HG03175 (cell line): Measurements from ENCODE around the gene CCDC40.

ENCODE experiments used
- ATAC-seq: cut with Tn5 transposase; IDR thresholded peaks from one replicate; pipeline ENCODE4 v1.9.1; 2021; ENCODE audit warnings: mild to moderate bottlenecking, moderate library complexity; ENCODE audit not compliant: unreplicated experiment

CCDC40 gene

GRCh38 chr17:80111702-80112470 is 75.4 kb downstream of the CCDC40 start:
- no peak for ATAC-seq

- ATAC-seq = no peak
Measured at GRCh38 chr17:80112471-80113032, 76.1 kb downstream of the CCDC40 start.

DNA sequence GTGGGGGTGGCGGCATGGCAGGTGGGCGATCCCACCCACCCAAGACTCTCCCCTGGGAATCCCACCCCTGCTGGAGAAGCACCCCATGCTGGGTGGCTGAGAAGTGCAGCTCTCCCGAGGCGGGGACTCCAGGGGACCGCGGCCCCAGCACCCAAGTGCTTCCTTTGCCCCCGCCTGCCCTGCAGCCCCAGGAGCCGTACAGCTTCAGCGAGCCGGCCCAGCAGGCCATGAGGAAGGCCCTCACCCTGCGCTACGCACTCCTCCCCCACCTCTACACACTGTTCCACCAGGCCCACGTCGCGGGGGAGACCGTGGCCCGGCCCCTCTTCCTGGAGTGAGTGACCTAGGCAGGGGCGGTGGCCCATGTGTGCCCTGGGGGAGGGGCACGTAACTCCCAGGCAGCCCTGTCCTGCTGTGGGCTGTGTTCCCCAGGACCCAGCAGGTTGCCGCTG is 76.6 kb downstream of the CCDC40 start:
- no peak for ATAC-seq

DNA sequence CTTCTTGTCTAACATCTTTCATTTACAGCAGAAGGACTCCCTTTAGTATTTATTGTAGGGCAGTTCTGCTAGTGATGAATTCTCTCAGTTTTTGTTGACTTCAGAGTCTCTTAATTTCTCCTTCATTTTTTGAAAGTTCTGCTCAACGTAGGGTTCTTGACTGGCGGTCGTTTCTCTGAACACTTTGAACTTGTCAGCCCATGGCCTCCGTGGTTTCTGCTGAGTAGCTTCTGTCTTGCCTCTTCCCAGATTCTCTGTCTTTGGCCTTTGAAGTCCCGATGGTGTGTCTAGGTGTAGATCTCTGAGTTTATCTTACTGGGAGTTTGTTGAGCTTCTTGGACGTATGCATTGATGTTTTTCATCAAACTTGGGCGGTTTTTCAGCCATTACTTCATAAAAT is 78.3 kb downstream of the CCDC40 start:
- ATAC-seq = no peak

- ATAC-seq = no peak
Measured at GRCh38 chr17:80115159-80115558, 78.7 kb downstream of the CCDC40 start.

- ATAC-seq = no peak
Measured at GRCh38 chr17:80116276-80116920, 80.0 kb downstream of the CCDC40 start.

DNA sequence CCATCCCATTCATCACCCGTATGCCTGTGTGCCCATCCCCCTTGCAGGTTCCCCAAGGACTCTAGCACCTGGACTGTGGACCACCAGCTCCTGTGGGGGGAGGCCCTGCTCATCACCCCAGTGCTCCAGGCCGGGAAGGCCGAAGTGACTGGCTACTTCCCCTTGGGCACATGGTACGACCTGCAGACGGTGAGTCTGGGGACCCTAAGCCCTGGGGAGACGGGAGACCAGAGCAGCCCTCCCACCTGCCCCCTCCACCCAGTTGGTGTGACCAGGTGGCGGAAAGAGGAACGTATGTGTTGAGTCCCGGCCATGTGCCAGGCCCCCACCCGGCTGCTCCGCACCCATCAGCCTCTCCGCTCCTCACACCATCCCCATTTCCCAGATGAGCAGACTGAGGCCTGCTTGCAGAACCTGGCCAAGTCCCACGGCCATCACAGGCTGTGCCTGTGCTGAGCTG is 80.5 kb downstream of the CCDC40 start:
- ATAC-seq = no peak

- ATAC-seq = no peak
Measured at GRCh38 chr17:80117491-80118401, 81.3 kb downstream of the CCDC40 start.

- ATAC-seq = no peak
Measured at GRCh38 chr17:80118601-80119270, 82.3 kb downstream of the CCDC40 start.

DNA sequence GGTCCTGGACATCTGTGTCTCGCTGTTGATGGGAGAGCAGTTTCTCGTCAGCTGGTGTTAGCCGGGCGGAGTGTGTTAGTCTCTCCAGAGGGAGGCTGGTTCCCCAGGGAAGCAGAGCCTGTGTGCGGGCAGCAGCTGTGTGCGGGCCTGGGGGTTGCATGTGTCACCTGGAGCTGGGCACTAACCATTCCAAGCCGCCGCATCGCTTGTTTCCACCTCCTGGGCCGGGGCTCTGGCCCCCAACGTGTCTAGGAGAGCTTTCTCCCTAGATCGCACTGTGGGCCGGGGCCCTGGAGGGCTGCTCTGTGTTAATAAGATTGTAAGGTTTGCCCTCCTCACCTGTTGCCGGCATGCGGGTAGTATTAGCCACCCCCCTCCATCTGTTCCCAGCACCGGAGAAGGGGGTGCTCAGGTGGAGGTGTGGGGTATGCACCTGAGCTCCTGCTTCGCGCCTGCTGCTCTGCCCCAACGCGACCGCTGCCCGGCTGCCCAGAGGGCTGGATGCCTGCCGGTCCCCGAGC is 82.9 kb downstream of the CCDC40 start:
- no peak for ATAC-seq

GRCh38 chr17:80119839-80120238 is 83.4 kb downstream of the CCDC40 start:
- ATAC-seq = no peak

GRCh38 chr17:80122026-80122575 is 85.7 kb downstream of the CCDC40 start:
- no peak for ATAC-seq

DNA sequence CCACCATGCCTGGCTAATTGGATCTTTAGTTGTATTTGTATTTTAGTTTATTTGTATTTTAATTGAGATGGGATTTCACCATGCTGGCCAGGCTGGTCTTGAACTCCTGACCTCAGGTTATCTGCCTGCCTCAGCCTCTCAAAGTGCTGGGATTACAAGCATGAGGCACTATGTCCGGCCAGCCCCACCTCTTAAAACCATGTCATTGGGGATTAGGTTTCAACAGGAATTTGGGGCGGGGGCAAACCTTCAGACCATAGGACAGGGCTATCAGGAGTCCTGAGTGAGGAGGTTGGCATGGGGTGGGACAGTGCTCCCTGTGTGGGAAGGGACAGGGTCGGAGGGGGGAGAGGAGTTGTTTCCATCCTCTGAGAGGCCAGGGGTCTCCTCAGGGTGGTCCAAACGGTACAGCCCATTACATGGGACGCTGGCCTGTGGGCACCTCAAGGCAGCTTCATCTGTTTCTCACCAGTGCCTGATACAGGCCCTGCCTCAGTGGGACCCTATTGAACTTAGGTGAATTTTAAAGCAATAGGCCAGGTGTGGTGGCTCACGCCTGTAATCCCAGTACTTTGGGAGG is 86.6 kb downstream of the CCDC40 start:
- no peak for ATAC-seq

DNA sequence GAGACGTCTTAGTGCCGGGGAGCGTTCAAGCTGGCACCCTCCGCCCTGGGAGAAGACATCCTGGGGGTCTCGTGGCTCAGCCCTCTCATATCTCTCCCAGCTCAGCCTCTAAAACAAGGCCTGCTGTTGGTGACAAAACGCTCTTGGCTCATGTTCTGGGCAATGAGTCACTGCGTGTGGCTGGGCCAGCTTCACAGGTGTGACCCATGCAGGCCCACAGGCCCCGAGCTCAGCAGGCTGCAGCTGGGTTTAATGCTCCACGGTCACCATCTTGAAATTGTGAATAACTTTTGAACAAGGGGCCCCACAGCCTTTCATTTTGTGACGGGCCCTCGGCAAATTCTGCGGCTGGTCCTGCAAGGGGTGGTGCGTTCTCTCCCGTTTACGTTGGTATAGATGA is 87.3 kb downstream of the CCDC40 start:
- ATAC-seq = no peak

DNA sequence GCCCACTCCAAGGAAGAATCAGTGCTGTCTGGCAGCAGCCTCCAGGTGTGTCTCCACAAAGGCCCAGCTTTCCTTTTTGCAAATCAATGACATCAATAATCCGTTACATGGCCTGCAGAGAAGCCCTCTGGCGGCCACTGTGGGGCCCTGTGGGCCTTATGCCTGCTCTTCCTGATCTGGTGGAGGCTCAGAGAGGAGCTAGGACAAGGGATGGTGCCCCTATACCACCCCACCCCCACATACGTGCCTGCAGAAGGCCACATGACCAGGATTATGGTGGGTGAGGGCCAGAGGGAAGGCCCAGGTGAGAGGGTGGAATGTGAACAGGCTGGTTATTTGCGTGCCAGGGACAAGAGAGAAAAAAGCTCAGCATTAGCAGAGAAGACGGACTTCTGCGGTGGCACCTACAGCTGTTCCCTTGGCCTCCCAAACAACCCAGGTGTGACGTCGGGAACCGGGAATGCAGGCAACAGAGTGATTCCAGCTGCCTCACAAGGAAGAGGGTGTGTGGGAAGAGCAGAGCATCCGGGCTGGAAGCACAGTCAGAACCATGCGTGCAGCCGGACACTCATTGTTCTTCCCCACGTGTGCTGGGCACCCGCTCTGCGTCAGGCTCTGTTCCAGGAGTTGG is 88.0 kb downstream of the CCDC40 start:
- no peak for ATAC-seq

DNA sequence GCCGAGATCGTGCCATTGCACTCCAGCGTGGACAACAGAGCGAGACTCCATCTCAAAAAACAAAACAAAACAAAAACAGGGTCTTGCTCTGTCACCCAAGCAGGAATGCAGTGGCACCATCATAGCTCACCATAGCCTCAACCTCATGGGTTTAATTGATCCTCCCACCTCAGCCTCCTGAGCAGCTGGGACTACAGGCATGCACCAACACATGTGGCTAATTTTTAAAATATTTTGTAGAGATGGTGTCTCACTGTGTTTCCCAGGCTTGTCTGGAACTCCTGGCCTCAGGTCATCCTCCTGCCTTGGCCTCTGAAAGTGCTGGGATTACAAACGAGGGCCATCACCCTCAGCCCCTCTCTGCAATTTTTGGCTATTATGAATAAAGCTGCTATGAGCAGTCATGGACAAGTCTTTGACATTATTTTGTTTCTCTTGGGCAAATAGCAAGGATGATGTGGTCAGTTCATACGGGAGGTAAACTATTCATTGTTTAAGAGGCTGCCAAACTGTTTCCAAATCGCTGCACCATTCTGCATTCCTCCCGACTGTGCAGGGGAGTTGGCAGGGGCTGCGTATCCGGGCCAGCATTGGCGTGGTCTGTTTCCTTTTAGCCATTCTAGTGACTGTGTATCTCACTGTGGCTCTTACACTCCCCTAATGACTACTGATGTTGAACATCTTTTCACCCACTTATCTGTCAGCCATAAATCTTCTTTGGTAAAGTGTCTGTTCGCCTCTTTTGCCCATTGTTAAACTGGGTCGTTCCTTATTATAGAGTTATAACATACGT is 89.4 kb downstream of the CCDC40 start:
- no peak for ATAC-seq

DNA sequence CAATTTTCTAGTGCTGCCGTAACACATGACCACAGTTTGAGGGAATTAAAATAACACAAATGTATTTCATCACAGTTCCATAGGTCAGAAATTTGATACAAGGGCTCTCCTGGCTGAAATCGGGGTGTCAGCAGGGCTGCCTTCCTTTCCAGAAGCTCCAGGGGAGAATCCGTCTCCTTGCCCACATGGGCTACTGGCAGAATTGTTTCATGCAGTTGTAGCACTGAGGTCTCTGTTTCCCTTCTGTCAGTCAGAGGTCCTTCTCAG is 89.9 kb downstream of the CCDC40 start:
- ATAC-seq = no peak

DNA sequence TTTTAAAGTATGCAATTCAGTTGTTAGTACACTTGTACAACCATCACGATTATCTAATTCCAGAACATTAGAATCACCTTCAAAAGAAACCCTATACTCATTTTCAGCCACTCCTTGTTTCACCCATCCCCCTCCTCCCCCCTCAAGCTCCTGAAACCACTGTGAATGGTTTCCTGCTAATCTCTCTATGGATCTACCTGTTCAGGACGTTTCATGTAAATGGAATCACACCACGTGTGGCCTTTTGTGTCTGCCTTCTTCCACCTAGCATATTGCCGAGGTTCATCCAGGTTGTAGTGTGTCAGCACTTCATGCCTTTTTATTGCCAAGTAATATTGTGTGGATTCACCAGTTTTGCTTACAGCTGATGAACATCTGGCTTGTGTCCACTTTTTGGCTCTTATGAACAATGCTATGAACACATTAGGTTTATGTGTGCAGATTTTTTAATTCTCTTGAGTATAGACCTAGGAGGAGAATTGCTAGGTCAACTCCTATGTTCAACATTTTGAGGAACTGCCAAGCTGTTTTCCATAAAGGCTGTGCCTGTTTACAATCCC is 92.6 kb downstream of the CCDC40 start:
- ATAC-seq = no peak
